Gastrocnemius medialis (tissue), 4 donors: ENCODE measurements around the gene UCK2.

ENCODE experiments used
- POLR2A ChIP-seq, 2 donors: fragments of 450-650 bp; IDR thresholded peaks; one replicate each; pipeline ENCODE4 v1.6.1; 2017; ENCODE audit warnings: antibody characterized with exemption in 2 of 2, mild to moderate bottlenecking in 2 of 2, moderate library complexity in 2 of 2
- TF ChIP-seq, protein P1 (sequence below), 5 experiments: fragments of 450-650 bp in 3 of 5; fragments of 200-600 bp in 2 of 5; sonication (generic) in 2 of 5; IDR thresholded peaks in 4 of 5; conservative IDR thresholded peaks in 1 of 5; 1 replicate in 4 of 5; 2 replicates in 1 of 5; pipeline ENCODE4 v1.5.1; 2016 to 2019; ENCODE audit warnings: antibody characterized with exemption in 5 of 5, mild to moderate bottlenecking in 3 of 5, moderate library complexity in 3 of 5

DNA sequence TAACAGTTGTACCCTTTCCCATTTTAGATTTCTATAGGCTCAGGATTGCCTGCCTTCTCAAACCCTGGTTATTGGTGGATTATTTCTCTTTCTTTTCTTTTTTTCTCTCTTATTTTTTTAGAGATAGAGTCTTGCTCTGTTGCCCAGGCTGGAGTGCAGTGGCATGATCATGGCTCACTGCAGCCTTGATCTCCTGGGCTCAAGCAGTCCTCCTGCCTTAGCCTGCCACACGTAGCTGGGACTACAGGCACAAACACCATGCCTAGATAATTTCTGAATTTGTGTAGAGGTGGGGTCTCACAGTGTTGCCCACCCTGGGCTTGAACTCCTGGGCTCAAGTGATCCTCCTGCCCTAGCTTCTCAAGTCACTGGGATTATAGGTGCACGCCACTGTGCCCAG is 58.8 kb downstream of the UCK2 start:
- TF ChIP-seq, protein P1, sequence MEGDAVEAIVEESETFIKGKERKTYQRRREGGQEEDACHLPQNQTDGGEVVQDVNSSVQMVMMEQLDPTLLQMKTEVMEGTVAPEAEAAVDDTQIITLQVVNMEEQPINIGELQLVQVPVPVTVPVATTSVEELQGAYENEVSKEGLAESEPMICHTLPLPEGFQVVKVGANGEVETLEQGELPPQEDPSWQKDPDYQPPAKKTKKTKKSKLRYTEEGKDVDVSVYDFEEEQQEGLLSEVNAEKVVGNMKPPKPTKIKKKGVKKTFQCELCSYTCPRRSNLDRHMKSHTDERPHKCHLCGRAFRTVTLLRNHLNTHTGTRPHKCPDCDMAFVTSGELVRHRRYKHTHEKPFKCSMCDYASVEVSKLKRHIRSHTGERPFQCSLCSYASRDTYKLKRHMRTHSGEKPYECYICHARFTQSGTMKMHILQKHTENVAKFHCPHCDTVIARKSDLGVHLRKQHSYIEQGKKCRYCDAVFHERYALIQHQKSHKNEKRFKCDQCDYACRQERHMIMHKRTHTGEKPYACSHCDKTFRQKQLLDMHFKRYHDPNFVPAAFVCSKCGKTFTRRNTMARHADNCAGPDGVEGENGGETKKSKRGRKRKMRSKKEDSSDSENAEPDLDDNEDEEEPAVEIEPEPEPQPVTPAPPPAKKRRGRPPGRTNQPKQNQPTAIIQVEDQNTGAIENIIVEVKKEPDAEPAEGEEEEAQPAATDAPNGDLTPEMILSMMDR (IDR thresholded peaks at IDR 0.05 in 4 of 5, conservative IDR thresholded peaks at IDR 0.05 in 1 of 5): no peak
- TF ChIP-seq POLR2A (IDR thresholded peaks at IDR 0.05): no peak
